ENCODE measurements around the gene BLID. TPM values are rescaled to one million over a fixed set of nuclear protein-coding genes. Genes with fewer than 3 reads are reported as not detected.
A peak's percentile ranks its signal among the peaks of the same experiment; 100 is the strongest.

BLID gene
- total RNA-seq, 2 experiments from 2014 or later = not detected

- H3K79me2 ChIP-seq (ENCODE audit: insufficient read depth, low read depth, low read length) = no peaks in the 10 kb centered on the region
- H2AFZ ChIP-seq (ENCODE audit: low read length) = no peak overlapping the region
- TF ChIP-seq EZH2phosphoT487 (IDR thresholded peaks at IDR 0.05; ENCODE audit: borderline replicate concordance, low read depth, low read length) = no peak
- no peak for TF ChIP-seq CTCF (conservative IDR thresholded peaks at IDR 0.05; ENCODE audit: low read length)
- CTCF ChIA-PET (ENCODE audit: unreplicated experiment) = no interaction called here
- POLR2A ChIA-PET = interaction anchor here (0.7 kb wide), 2 partner anchors 122 to 362 kb away, joined by 4 read pairs; no protein-coding TSS in a partner anchor
- no peaks in the 10 kb centered on the region for H3K4me1 ChIP-seq (ENCODE audit: insufficient read depth, low read length, poor library complexity, severe bottlenecking)
- peak overlapping the region; percentile 24 for H3K4me3 ChIP-seq (ENCODE audit: low read depth, low read length, poor library complexity, severe bottlenecking)
- no peak overlapping the region for H3K27ac ChIP-seq (ENCODE audit: low read depth, low read length, poor library complexity, severe bottlenecking)
- no peak for DNase-seq (ENCODE audit: low spot score)
- no peaks in the 10 kb centered on the region for H3K9me2 ChIP-seq (ENCODE audit: insufficient read depth, low read length)
- intact Hi-C loops (cut with micrococcal nuclease; ENCODE audit: unreplicated experiment) = no loop called here
- BruUV-seq (replicated peaks) = no TSS peak
- peak overlapping the region; percentile 30; the same call in 1 of the 2 replicates for H3K4me2 ChIP-seq (ENCODE audit: low read length)
- no peaks in the 10 kb centered on the region for H3K36me3 ChIP-seq (ENCODE audit: insufficient read depth, low read length)
- H4K20me1 ChIP-seq (ENCODE audit: insufficient read depth, low read length) = no peaks in the 10 kb centered on the region
- H3K9me3 ChIP-seq (ENCODE audit: low read length) = no peaks in the 10 kb centered on the region
Observed at GRCh38 chr11:122157653-122158161, 41.7 kb upstream of the BLID start.

DNA sequence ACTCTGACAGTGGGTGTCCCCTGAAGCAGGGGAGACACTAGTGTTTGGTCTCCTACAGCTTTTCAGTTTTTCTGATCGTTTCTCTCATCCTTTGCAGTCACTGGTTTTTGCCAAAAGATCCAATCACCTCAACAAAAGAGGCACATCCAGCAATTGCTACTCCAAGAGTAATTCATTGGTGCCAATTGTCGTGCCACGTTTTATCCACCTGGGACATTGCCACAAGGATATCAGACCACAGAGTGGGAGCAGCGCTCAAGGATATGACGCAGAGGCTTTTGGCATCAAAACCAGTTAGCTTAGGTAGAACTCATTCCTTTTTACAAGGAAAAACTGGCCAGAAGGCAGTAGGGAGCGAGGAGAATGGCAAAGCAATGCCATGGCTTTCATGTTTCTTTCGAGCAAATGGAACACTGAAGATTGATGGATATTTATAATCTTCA, 40.9 kb upstream of the BLID start:
- H3K4me1 ChIP-seq (ENCODE audit: insufficient read depth, low read length, poor library complexity, severe bottlenecking) = no peaks in the 10 kb centered on the region
- H3K9me2 ChIP-seq (ENCODE audit: insufficient read depth, low read length) = no peaks in the 10 kb centered on the region
- H3K36me3 ChIP-seq (ENCODE audit: insufficient read depth, low read length) = no peaks in the 10 kb centered on the region
- H3K9me3 ChIP-seq (ENCODE audit: low read length) = no peaks in the 10 kb centered on the region
- H3K4me3 ChIP-seq (ENCODE audit: low read depth, low read length, poor library complexity, severe bottlenecking) = no peak overlapping the region
- H3K79me2 ChIP-seq (ENCODE audit: insufficient read depth, low read depth, low read length) = no peaks in the 10 kb centered on the region
- H3K27ac ChIP-seq (ENCODE audit: low read depth, low read length, poor library complexity, severe bottlenecking) = no peak overlapping the region
- no peak for DNase-seq (ENCODE audit: low spot score)
- no peak overlapping the region for H2AFZ ChIP-seq (ENCODE audit: low read length)
- peak overlapping the region; percentile 30; the same call in 1 of the 2 replicates for H3K4me2 ChIP-seq (ENCODE audit: low read length)
- BruUV-seq (replicated peaks) = no TSS peak
- TF ChIP-seq CTCF (conservative IDR thresholded peaks at IDR 0.05; ENCODE audit: low read length) (no peak), EZH2phosphoT487 (IDR thresholded peaks at IDR 0.05; ENCODE audit: borderline replicate concordance, low read depth, low read length) (no peak)
- CTCF ChIA-PET (ENCODE audit: unreplicated experiment) = no interaction called here
- POLR2A ChIA-PET = interaction anchor here (0.7 kb wide), 1 partner anchor 363 kb away, joined by 4 read pairs; no protein-coding TSS in a partner anchor
- intact Hi-C loops (cut with micrococcal nuclease; ENCODE audit: unreplicated experiment) = no loop called here
- no peaks in the 10 kb centered on the region for H4K20me1 ChIP-seq (ENCODE audit: insufficient read depth, low read length)

DNA sequence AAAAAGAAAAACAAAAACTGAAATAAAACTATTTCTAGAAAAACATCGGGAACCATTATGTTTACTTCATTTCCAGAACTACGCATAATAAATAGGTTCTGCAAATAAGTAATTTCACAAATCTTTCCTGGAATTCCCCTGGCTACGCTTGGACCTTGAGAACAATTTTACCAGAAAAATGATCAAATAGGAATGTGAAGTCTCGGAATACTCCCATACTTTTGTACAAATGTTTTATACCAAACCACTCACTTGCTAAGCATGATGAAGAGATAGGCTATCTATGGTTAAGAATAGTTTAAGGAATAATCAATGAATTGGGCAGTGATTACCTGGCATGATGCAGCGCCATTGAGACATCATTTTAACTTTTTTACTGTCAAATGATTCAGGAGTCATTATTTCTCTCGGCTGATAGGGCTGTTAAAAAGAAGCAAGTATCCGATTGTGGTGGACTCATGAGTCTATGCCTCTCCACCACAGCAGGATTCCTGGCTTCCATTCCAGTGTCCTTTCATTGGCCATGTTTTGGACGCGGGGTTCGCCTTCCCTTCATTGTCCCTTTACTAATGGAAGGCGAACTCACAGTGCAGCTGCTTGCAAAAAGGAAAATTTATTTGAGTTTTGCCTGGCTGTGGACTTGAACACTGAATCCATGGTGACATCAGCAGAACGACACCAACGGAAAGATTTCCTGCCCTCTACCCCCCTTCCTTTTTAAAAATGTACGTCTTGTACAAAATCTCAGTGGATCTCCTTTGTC, 39.9 kb upstream of the BLID start:
- H4K20me1 ChIP-seq (ENCODE audit: insufficient read depth, low read length) = no peaks in the 10 kb centered on the region
- ChIA-PET POLR2A (no interaction called here), CTCF (ENCODE audit: unreplicated experiment) (no interaction called here)
- H3K4me1 ChIP-seq (ENCODE audit: insufficient read depth, low read length, poor library complexity, severe bottlenecking) = no peaks in the 10 kb centered on the region
- no peak overlapping the region for H3K27ac ChIP-seq (ENCODE audit: low read depth, low read length, poor library complexity, severe bottlenecking)
- H3K4me2 ChIP-seq (ENCODE audit: low read length) = no peak overlapping the region
- H3K9me3 ChIP-seq (ENCODE audit: low read length) = no peaks in the 10 kb centered on the region
- no peak for TF ChIP-seq EZH2phosphoT487 (IDR thresholded peaks at IDR 0.05; ENCODE audit: borderline replicate concordance, low read depth, low read length)
- no peak for TF ChIP-seq CTCF (conservative IDR thresholded peaks at IDR 0.05; ENCODE audit: low read length)
- no TSS peak for BruUV-seq (replicated peaks)
- no peak overlapping the region for H3K4me3 ChIP-seq (ENCODE audit: low read depth, low read length, poor library complexity, severe bottlenecking)
- no peaks in the 10 kb centered on the region for H3K9me2 ChIP-seq (ENCODE audit: insufficient read depth, low read length)
- H3K36me3 ChIP-seq (ENCODE audit: insufficient read depth, low read length) = no peaks in the 10 kb centered on the region
- no peak for DNase-seq (ENCODE audit: low spot score)
- H2AFZ ChIP-seq (ENCODE audit: low read length) = no peak overlapping the region
- H3K79me2 ChIP-seq (ENCODE audit: insufficient read depth, low read depth, low read length) = no peaks in the 10 kb centered on the region
- intact Hi-C loops (cut with micrococcal nuclease; ENCODE audit: unreplicated experiment) = no loop called here
